Caco-2 (cell line): ENCODE measurements around the gene TRIM72. TPM values are rescaled to one million over a fixed set of nuclear protein-coding genes. Genes with fewer than 3 reads are reported as not detected.

Experiments
- BruUV-seq: library from RNA; stranded (reverse); fragments of 400-500 nt; replicated peaks from 2 replicates; lab custom pipeline; 2021; lab: Mats Ljungman, UMichigan
- CTCF ChIA-PET: fragments of 300-600 bp; sonication (Branson Sonifier 250); formaldehyde crosslinking; loops from one replicate; lab custom pipeline; 2022; ENCODE audit warnings: antibody characterized with exemption; lab: Charles Lee
- POLR2A ChIA-PET: fragments of 300-600 bp; sonication (Branson Sonifier 250); formaldehyde crosslinking; loops from one replicate; lab custom pipeline; 2022; ENCODE audit warnings: antibody characterized with exemption; lab: Charles Lee
- DNase-seq, 2 experiments: peaks; one replicate each; pipeline versions ENCODE4 v3.0.0 to v3.0.0-alpha.2; 2020 to 2022
- H3K27me3 ChIP-seq: replicated peaks from 2 replicates; pipeline ENCODE4 v1.6.0; 2011; ENCODE audit warnings: low read length; ENCODE audit not compliant: control insufficient read depth, insufficient read depth
- H3K36me3 ChIP-seq: 2 replicates; pipeline ENCODE4 v1.5.1; 2011; ENCODE audit warnings: low read length; ENCODE audit not compliant: control insufficient read depth, insufficient read depth
- H3K4me1 ChIP-seq: fragments of 250-450 bp; sonication (Bioruptor Pico); 2 replicates; pipeline ENCODE4 v1.5.1; 2020; ENCODE audit warnings: mild to moderate bottlenecking
- H3K4me3 ChIP-seq: 2 replicates; pipeline ENCODE4 v1.5.1; 2011; ENCODE audit warnings: low read depth, mild to moderate bottlenecking, control low read depth, low read length
- H3K9me3 ChIP-seq: fragments of 250-450 bp; sonication (Bioruptor Pico); 2 replicates; pipeline ENCODE4 v1.5.1; 2020; ENCODE audit warnings: mild to moderate bottlenecking, moderate library complexity
- H3K27ac Mint-ChIP-seq: one replicate; pipeline ENCODE4 v1.8.0; 2022; ENCODE audit warnings: mixed read lengths; ENCODE audit not compliant: unreplicated experiment
- H3K27me3 Mint-ChIP-seq: one replicate; pipeline ENCODE4 v1.8.0; 2022; ENCODE audit warnings: mixed read lengths; ENCODE audit not compliant: insufficient read depth, unreplicated experiment
- H3K36me3 Mint-ChIP-seq: one replicate; pipeline ENCODE4 v1.8.0; 2022; ENCODE audit warnings: mild to moderate bottlenecking, mixed read lengths; ENCODE audit not compliant: insufficient read depth, unreplicated experiment
- H3K4me1 Mint-ChIP-seq: one replicate; pipeline ENCODE4 v1.8.0; 2022; ENCODE audit warnings: low read depth, mixed read lengths; ENCODE audit not compliant: unreplicated experiment
- H3K4me3 Mint-ChIP-seq: one replicate; pipeline ENCODE4 v1.8.0; 2022; ENCODE audit warnings: mild to moderate bottlenecking, moderate library complexity, mixed read lengths; ENCODE audit not compliant: unreplicated experiment
- H3K9me3 Mint-ChIP-seq: one replicate; pipeline ENCODE4 v1.8.0; 2022; ENCODE audit warnings: mixed read lengths; ENCODE audit not compliant: unreplicated experiment
- intact Hi-C: fragments of 100-400 bp; cut with micrococcal nuclease; formaldehyde crosslinking; loops from one replicate; pipeline ENCODE4 v1.10.0; 2022; ENCODE audit not compliant: unreplicated experiment
- total RNA-seq: library from RNA; stranded (reverse); gene quantifications from 2 replicates; pipeline ENCODE4 v1.2.3, GENCODE V29; 2022
- TF ChIP-seq, protein P1 (sequence below), 2 experiments: fragments of 200-600 bp in 1 of 2; IDR thresholded peaks; 1 replicate in 1 of 2; 2 replicates in 1 of 2; pipeline versions ENCODE4 v1.5.1 to v1.8.0; 2011 to 2022; ENCODE audit warnings: antibody characterized with exemption in 1 of 2, control low read depth in 1 of 2, inconsistent platforms in 1 of 2, low read depth in 1 of 2, low read length in 1 of 2, mild to moderate bottlenecking in 1 of 2, moderate library complexity in 1 of 2; ENCODE audit not compliant: insufficient read depth in 1 of 2, severe bottlenecking in 1 of 2, unreplicated experiment in 1 of 2

The TRIM72 gene
- total RNA-seq, 1 experiment from 2014 or later: 0.07 TPM

DNA sequence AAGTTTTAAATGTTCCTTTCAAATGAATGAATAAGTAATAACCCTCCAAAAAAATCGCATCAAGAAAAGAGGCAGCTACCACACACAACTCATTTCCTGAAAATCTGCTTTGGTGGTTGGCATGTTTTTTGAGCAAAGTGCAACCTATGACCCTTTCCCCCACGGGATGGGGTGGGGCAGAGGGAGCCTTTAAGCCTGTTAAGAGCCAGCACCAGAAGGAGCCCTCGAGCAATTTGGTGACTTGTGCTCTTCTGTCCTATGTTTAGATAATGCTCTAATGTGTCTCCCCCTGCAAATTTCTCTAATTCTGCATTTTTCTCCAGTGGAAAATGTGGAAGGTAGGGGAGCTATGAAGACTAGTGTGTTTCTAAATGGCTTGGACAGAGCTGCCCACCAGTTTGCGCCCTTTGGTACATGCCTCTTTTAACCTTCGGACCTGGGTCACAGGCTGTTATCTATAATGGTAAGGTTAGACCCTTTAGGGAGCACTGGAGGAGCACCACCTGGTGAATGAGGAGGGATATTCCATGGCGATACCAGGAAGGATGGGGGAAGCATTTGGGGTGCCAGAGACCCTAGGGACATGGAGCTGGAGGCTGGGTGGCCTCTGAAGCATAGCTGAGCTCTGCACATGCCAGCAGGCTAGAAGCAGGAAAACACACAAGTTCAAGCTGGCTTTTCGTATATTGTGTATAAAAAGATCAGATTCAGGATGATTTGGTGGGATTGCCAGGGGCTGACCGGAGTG, 12.9 kb upstream of the TRIM72 start:
- H3K4me3 ChIP-seq: no peak overlapping the region
- ChIA-PET POLR2A (interaction anchor here (0.6 to 1.1 kb wide), 2 partner anchors 21 kb away, joined by 3 read pairs; partner anchors contain the start of gene FUS), CTCF (no interaction called here)
- peaks cover 22% of the 10 kb centered on the region for H3K4me1 Mint-ChIP-seq
- no peaks in the 10 kb centered on the region for H3K27me3 ChIP-seq
- no TSS peak for BruUV-seq
- H3K27ac Mint-ChIP-seq: no peak overlapping the region
- intact Hi-C loops: loop anchor here (5.0 to 10.0 kb wide), 2 partner anchors 94 to 241 kb away; partner anchors contain the start of gene ZNF843
- DNase-seq: peak in 1 of 2 experiments; percentile 35
- H3K36me3 ChIP-seq: no peaks in the 10 kb centered on the region
- H3K9me3 ChIP-seq: no peaks in the 10 kb centered on the region
- peak overlapping the region; percentile 37 for H3K4me3 Mint-ChIP-seq
- TF ChIP-seq, protein P1, sequence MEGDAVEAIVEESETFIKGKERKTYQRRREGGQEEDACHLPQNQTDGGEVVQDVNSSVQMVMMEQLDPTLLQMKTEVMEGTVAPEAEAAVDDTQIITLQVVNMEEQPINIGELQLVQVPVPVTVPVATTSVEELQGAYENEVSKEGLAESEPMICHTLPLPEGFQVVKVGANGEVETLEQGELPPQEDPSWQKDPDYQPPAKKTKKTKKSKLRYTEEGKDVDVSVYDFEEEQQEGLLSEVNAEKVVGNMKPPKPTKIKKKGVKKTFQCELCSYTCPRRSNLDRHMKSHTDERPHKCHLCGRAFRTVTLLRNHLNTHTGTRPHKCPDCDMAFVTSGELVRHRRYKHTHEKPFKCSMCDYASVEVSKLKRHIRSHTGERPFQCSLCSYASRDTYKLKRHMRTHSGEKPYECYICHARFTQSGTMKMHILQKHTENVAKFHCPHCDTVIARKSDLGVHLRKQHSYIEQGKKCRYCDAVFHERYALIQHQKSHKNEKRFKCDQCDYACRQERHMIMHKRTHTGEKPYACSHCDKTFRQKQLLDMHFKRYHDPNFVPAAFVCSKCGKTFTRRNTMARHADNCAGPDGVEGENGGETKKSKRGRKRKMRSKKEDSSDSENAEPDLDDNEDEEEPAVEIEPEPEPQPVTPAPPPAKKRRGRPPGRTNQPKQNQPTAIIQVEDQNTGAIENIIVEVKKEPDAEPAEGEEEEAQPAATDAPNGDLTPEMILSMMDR (IDR thresholded peaks at IDR 0.05; ENCODE audit: insufficient read depth in 1 of 2, low read depth in 1 of 2, low read length in 1 of 2, severe bottlenecking in 1 of 2, unreplicated experiment in 1 of 2): no peak
- H3K36me3 Mint-ChIP-seq: peaks cover 62% of the 10 kb centered on the region
- H3K4me1 ChIP-seq: no peaks in the 10 kb centered on the region; the same call in 1 of the 2 replicates
- peaks cover 2% of the 10 kb centered on the region for H3K27me3 Mint-ChIP-seq
- H3K9me3 Mint-ChIP-seq: no peaks in the 10 kb centered on the region

GRCh38 chr16:31201582-31202413, 12.1 kb upstream of the TRIM72 start:
- Mint-ChIP-seq H3K4me3 (peak overlapping the region; percentile 37), H3K27me3 (peaks cover 3% of the 10 kb centered on the region), H3K9me3 (no peaks in the 10 kb centered on the region), H3K4me1 (peaks cover 22% of the 10 kb centered on the region), H3K27ac (no peak overlapping the region), H3K36me3 (peaks cover 54% of the 10 kb centered on the region)
- intact Hi-C loops: loop anchor here (5.0 to 10.0 kb wide), 2 partner anchors 93 to 241 kb away; partner anchors contain the start of gene ZNF843
- H3K9me3 ChIP-seq: no peaks in the 10 kb centered on the region
- no TSS peak for BruUV-seq
- H3K36me3 ChIP-seq: no peaks in the 10 kb centered on the region
- CTCF ChIA-PET: no interaction called here
- TF ChIP-seq, protein P1 (IDR thresholded peaks at IDR 0.05; ENCODE audit: insufficient read depth in 1 of 2, low read depth in 1 of 2, low read length in 1 of 2, severe bottlenecking in 1 of 2, unreplicated experiment in 1 of 2): no peak
- H3K4me3 ChIP-seq: peak overlapping the region; percentile 18
- POLR2A ChIA-PET: interaction anchor here (1.1 kb wide), 1 partner anchor 22 kb away, joined by 3 read pairs; the partner anchor contains the start of gene FUS
- H3K4me1 ChIP-seq: no peaks in the 10 kb centered on the region; the same call in 1 of the 2 replicates
- no peak for DNase-seq
- no peaks in the 10 kb centered on the region for H3K27me3 ChIP-seq
